Measurements from ENCODE around the gene ARL3.

GRCh38 chr10:102705531-102705930 is 8.7 kb downstream of the ARL3 start:
- TF ChIP-seq TAF1 (IDR thresholded peaks at IDR 0.05; ENCODE audit: low read depth, low read length) (no peak), POLR2A (IDR thresholded peaks at IDR 0.05; ENCODE audit: low read depth, low read length) (no peak), POU2F2 (IDR thresholded peaks at IDR 0.05; ENCODE audit: low read depth, low read length) (no peak), POLR2AphosphoS5 (IDR thresholded peaks at IDR 0.05; ENCODE audit: low read depth, low read length) (no peak), PAX5 (IDR thresholded peaks at IDR 0.05; ENCODE audit: insufficient read depth, low read length, severe bottlenecking) (no peak), SPI1 (IDR thresholded peaks at IDR 0.05; ENCODE audit: low read depth, low read length) (no peak)
